Breast epithelium (tissue), 4 donors: Measurements from ENCODE around the gene STX3. TPM values are rescaled to one million over a fixed set of nuclear protein-coding genes. Genes with fewer than 3 reads are reported as not detected.

Experiments
- DNase-seq, 2 donors: peaks; one replicate each; pipeline ENCODE4 v3.0.0-alpha.2; 2019; ENCODE audit warnings: low spot score in 2 of 2
- H3K27ac ChIP-seq, 2 donors: fragments of 200-600 bp; sonication (generic) in 1 of 2; one replicate each; pipeline ENCODE4 v1.5.1; 2016 to 2019; ENCODE audit warnings: mild to moderate bottlenecking in 1 of 2
- H3K27me3 ChIP-seq, 2 donors: fragments of 200-600 bp; sonication (generic) in 1 of 2; one replicate each; pipeline versions ENCODE4 v1.5.1 to v1.6.0; 2017 to 2019; ENCODE audit warnings: control low read depth in 1 of 2, mild to moderate bottlenecking in 1 of 2
- H3K36me3 ChIP-seq: fragments of 200-600 bp; one replicate; pipeline ENCODE4 v1.5.1; 2019
- H3K4me1 ChIP-seq, 2 donors: fragments of 200-600 bp; sonication (generic); one replicate each; pipeline ENCODE4 v1.5.1; 2016 to 2019; ENCODE audit warnings: control low read depth in 1 of 2
- H3K4me3 ChIP-seq, 3 donors: fragments of 200-600 bp; sonication (generic); 1 replicate in 2 of 3; 2 replicates in 1 of 3; pipeline ENCODE4 v1.5.1; 2016 to 2019; ENCODE audit warnings: mild to moderate bottlenecking in 3 of 3, moderate library complexity in 2 of 3
- H3K9me3 ChIP-seq, 2 donors: fragments of 200-600 bp; sonication (generic) in 1 of 2; one replicate each; pipeline ENCODE4 v1.5.1; 2016 to 2019; ENCODE audit warnings: control low read depth in 1 of 2
- CTCF ChIP-seq, 3 donors: fragments of 450-650 bp; IDR thresholded peaks; one replicate each; pipeline ENCODE4 v1.5.1; 2016 to 2017; ENCODE audit warnings: antibody characterized with exemption in 3 of 3, mild to moderate bottlenecking in 3 of 3, moderate library complexity in 3 of 3
- POLR2A ChIP-seq: fragments of 450-650 bp; IDR thresholded peaks from one replicate; pipeline ENCODE4 v1.6.1; 2016; ENCODE audit warnings: antibody characterized with exemption, mild to moderate bottlenecking, moderate library complexity
- POLR2AphosphoS5 ChIP-seq, 3 donors: sonication (generic); formaldehyde crosslinking; IDR thresholded peaks; one replicate each; pipeline ENCODE4 v1.6.1; 2017; ENCODE audit warnings: antibody characterized with exemption in 3 of 3
- intact Hi-C: fragments of 100-400 bp; cut with DNase I; formaldehyde crosslinking; loops from one replicate; pipeline ENCODE4 v1.15.1; 2023; ENCODE audit warnings: low total_unique reads
- total RNA-seq, 3 donors: library from RNA; depleted of rRNA; stranded (reverse); fragments of >200 nt; gene quantifications; one replicate each; pipeline ENCODE4 v1.1.0, GENCODE V29; 2016

Gene STX3
- total RNA-seq, 3 donors from 2014 or later: 32.2 to 58.8 (median 53.7) TPM

GRCh38 chr11:59727426-59727825, 27.8 kb upstream of the STX3 start:
- Histone ChIP-seq H3K27me3 (no peaks in the 10 kb centered on the region), H3K9me3 (no peaks in the 10 kb centered on the region), H3K27ac (no peak overlapping the region), H3K4me3 (no peak overlapping the region), H3K4me1 (no peaks in the 10 kb centered on the region), H3K36me3 (no peaks in the 10 kb centered on the region)
- intact Hi-C loops: no loop called here
- TF ChIP-seq POLR2AphosphoS5 (IDR thresholded peaks at IDR 0.05): no peak
- no peak for TF ChIP-seq POLR2A
- no peak for TF ChIP-seq CTCF (IDR thresholded peaks at IDR 0.05)
- DNase-seq: no peak

- no peaks in the 10 kb centered on the region for H3K27me3 ChIP-seq
- no peaks in the 10 kb centered on the region for H3K9me3 ChIP-seq
- intact Hi-C loops: no loop called here
- DNase-seq: no peak
- H3K4me1 ChIP-seq: no peaks in the 10 kb centered on the region
- H3K4me3 ChIP-seq: no peak overlapping the region
- H3K36me3 ChIP-seq: no peaks in the 10 kb centered on the region
- TF ChIP-seq POLR2A (no peak), POLR2AphosphoS5 (IDR thresholded peaks at IDR 0.05) (no peak), CTCF (IDR thresholded peaks at IDR 0.05) (no peak)
- no peak overlapping the region for H3K27ac ChIP-seq
Measured at GRCh38 chr11:59728154-59728553, 27.0 kb upstream of the STX3 start.

- Histone ChIP-seq H3K36me3 (no peaks in the 10 kb centered on the region), H3K9me3 (no peaks in the 10 kb centered on the region), H3K4me3 (no peak overlapping the region), H3K27ac (no peak overlapping the region), H3K4me1 (no peaks in the 10 kb centered on the region), H3K27me3 (no peaks in the 10 kb centered on the region)
- intact Hi-C loops: no loop called here
- TF ChIP-seq POLR2A (no peak), CTCF (IDR thresholded peaks at IDR 0.05) (no peak), POLR2AphosphoS5 (IDR thresholded peaks at IDR 0.05) (no peak)
- no peak for DNase-seq
Measured at GRCh38 chr11:59728913-59729312, 26.3 kb upstream of the STX3 start.

- no peaks in the 10 kb centered on the region for H3K36me3 ChIP-seq
- no peak for DNase-seq
Measured at GRCh38 chr11:59729834-59730233, 25.3 kb upstream of the STX3 start.

More at GRCh38 chr11:59729834-59730233, 25.3 kb upstream of the STX3 start:
- TF ChIP-seq POLR2AphosphoS5 (IDR thresholded peaks at IDR 0.05): no peak
- TF ChIP-seq POLR2A: no peak
- TF ChIP-seq CTCF (IDR thresholded peaks at IDR 0.05): no peak
- Histone ChIP-seq H3K27ac (no peak overlapping the region), H3K4me1 (no peaks in the 10 kb centered on the region), H3K27me3 (no peaks in the 10 kb centered on the region), H3K4me3 (no peak overlapping the region), H3K9me3 (no peaks in the 10 kb centered on the region)
- intact Hi-C loops: no loop called here
